Right lobe of liver (tissue), 6 donors: ENCODE measurements around the gene IP6K2. TPM values are rescaled to one million over a fixed set of nuclear protein-coding genes. Genes with fewer than 3 reads are reported as not detected.

ENCODE experiments used
- ATAC-seq, 4 donors: fragments of 200-7000 bp; cut with Tn5 transposase; one replicate each; pipeline ENCODE4 v1.9.1; 2020; ENCODE audit warnings: mild to moderate bottlenecking in 4 of 4, moderate library complexity in 4 of 4
- DNase-seq, 3 donors: peaks; one replicate each; pipeline ENCODE4 v3.0.0-alpha.2; 2020
- H3K27ac ChIP-seq, 3 donors: fragments of 200-600 bp; one replicate each; pipeline ENCODE4 v1.8.0; 2022
- H3K27me3 ChIP-seq, 2 donors: fragments of 200-600 bp; one replicate each; pipeline ENCODE4 v1.8.0; 2022
- H3K36me3 ChIP-seq, 4 donors: fragments of 200-600 bp; sonication (generic) in 1 of 4; one replicate each; pipeline versions ENCODE4 v1.5.1 to v1.8.0; 2017 to 2022; ENCODE audit warnings: control low read depth in 1 of 4
- H3K4me1 ChIP-seq, 4 donors: fragments of 200-600 bp; sonication (generic) in 1 of 4; one replicate each; pipeline versions ENCODE4 v1.5.1 to v1.8.0; 2017 to 2022; ENCODE audit warnings: control low read depth in 1 of 4
- H3K4me3 ChIP-seq, 3 donors: fragments of 200-600 bp; one replicate each; pipeline ENCODE4 v1.8.0; 2022
- H3K9me3 ChIP-seq, 4 donors: fragments of 200-600 bp; sonication (generic) in 1 of 4; one replicate each; pipeline versions ENCODE4 v1.5.1 to v1.8.0; 2017 to 2022; ENCODE audit warnings: control low read depth in 1 of 4
- CTCF ChIP-seq, 4 donors: fragments of 200-600 bp in 3 of 4; fragments of 450-650 bp in 1 of 4; IDR thresholded peaks; one replicate each; pipeline versions ENCODE4 v1.5.1 to v1.8.0; 2016 to 2022; ENCODE audit warnings: antibody characterized with exemption in 4 of 4, mild to moderate bottlenecking in 2 of 4
- POLR2A ChIP-seq: fragments of 450-650 bp; IDR thresholded peaks from one replicate; pipeline ENCODE4 v1.6.1; 2017; ENCODE audit warnings: antibody characterized with exemption, mild to moderate bottlenecking
- WGBS: methylation state at CpG from one replicate; pipeline ENCODE4 v1.1.6; 2018; ENCODE audit warnings: low coverage, low lambda C conversion rate; ENCODE audit not compliant: insufficient coverage; ENCODE audit errors: missing lambda C conversion rate; 5-methylcytosine and 5-hydroxymethylcytosine counted together
- intact Hi-C, 2 donors: fragments of 100-400 bp; cut with DNase I; formaldehyde crosslinking; loops; one replicate each; pipeline versions ENCODE4 v1.11.2 to v1.14.1; 2022
- total RNA-seq, 6 experiments: library from RNA; depleted of rRNA in 2 of 6; stranded (reverse); fragments of >200 nt in 2 of 6; fragmentation: NEBNext Ultra II Directional in 3 of 6; extraction: Animal tissue kit (Norgen Biotek cat#: 25700) in 3 of 6; gene quantifications; one replicate each; pipeline versions ENCODE4 v1.1.0 to v1.2.4, GENCODE V29; 2016 to 2023
- donor health status: DM: no; HTN: yes; CAD: no.
- donor health status: DM: no; HTN: no; CAD: no.
- donor health status: DM: no; HTN: no; CAD: no.
- donor health status: DM: no; HTN: yes; CAD: no.
- donor health status: DM: no; HTN: yes; CAD: no.

The IP6K2 gene
- total RNA-seq, 6 experiments from 2014 or later = 25.4 to 31.4 (median 27.4) TPM

- no peak for ATAC-seq
- intact Hi-C loops = no loop called here
These were observed 36.0 kb downstream of the IP6K2 start for GRCh38 chr3:48680811-48681540.

GRCh38 chr3:48679411-48680391 lies 37.3 kb downstream of the IP6K2 start:
- ATAC-seq (no peak), DNase-seq (no peak)
- Histone ChIP-seq H3K27ac (no peak overlapping the region), H3K27me3 (no peaks in the 10 kb centered on the region), H3K4me1 (peaks cover 0 to 13% (median 4%) of the 10 kb centered on the region in 4 donors), H3K36me3 (peaks cover 0 to 11% (median 10%) of the 10 kb centered on the region in 4 donors), H3K9me3 (no peaks in the 10 kb centered on the region), H3K4me3 (no peak overlapping the region)
- 80% methylated on average over 9 of the region's 20 CpGs for WGBS
- TF ChIP-seq CTCF (IDR thresholded peaks at IDR 0.05) (no peak), POLR2A (no peak)
- intact Hi-C loops = no loop called here

More at GRCh38 chr3:48680811-48681540, 36.0 kb downstream of the IP6K2 start:
- H3K4me3 ChIP-seq = no peak overlapping the region
- TF ChIP-seq CTCF (IDR thresholded peaks at IDR 0.05) (no peak), POLR2A (no peak)
- H3K4me1 ChIP-seq = peaks cover 0 to 16% (median 5%) of the 10 kb centered on the region in 4 donors
- no peaks in the 10 kb centered on the region for H3K27me3 ChIP-seq
- WGBS = 88% methylated on average over 4 of the region's 17 CpGs
- peaks cover 0 to 11% (median 10%) of the 10 kb centered on the region in 4 donors for H3K36me3 ChIP-seq
- no peak for DNase-seq
- no peak overlapping the region for H3K27ac ChIP-seq
- no peaks in the 10 kb centered on the region for H3K9me3 ChIP-seq

GRCh38 chr3:48678566-48679380 lies 38.2 kb downstream of the IP6K2 start:
- Histone ChIP-seq H3K27ac (no peak overlapping the region), H3K36me3 (peaks cover 0 to 11% (median 10%) of the 10 kb centered on the region in 4 donors), H3K9me3 (no peaks in the 10 kb centered on the region), H3K27me3 (no peaks in the 10 kb centered on the region), H3K4me3 (no peak overlapping the region), H3K4me1 (peaks cover 0 to 6% (median 0%) of the 10 kb centered on the region in 4 donors)
- TF ChIP-seq CTCF (IDR thresholded peaks at IDR 0.05) (no peak), POLR2A (no peak)
- 93% methylated on average over 2 of the region's 24 CpGs for WGBS
- ATAC-seq (no peak), DNase-seq (no peak)
- intact Hi-C loops = no loop called here

GRCh38 chr3:48678056-48678455 lies 39.0 kb downstream of the IP6K2 start:
- peaks cover 0 to 3% (median 0%) of the 10 kb centered on the region in 4 donors for H3K4me1 ChIP-seq
- H3K36me3 ChIP-seq = peaks cover 0 to 11% (median 10%) of the 10 kb centered on the region in 4 donors
- H3K27me3 ChIP-seq = no peaks in the 10 kb centered on the region
- TF ChIP-seq POLR2A (no peak), CTCF (IDR thresholded peaks at IDR 0.05) (no peak)
- no peaks in the 10 kb centered on the region for H3K9me3 ChIP-seq
- intact Hi-C loops = no loop called here
- 80% methylated on average over 4 of the region's 4 CpGs for WGBS
- H3K27ac ChIP-seq = no peak overlapping the region
- no peak for ATAC-seq
- H3K4me3 ChIP-seq = no peak overlapping the region
- no peak for DNase-seq
